Lower leg skin (tissue), 3 donors: ENCODE measurements around the gene KIAA0513.

Experiments used
- POLR2A ChIP-seq, 2 donors: fragments of 450-650 bp; IDR thresholded peaks; one replicate each; pipeline ENCODE4 v1.6.1; 2016 to 2017; ENCODE audit warnings: antibody characterized with exemption in 2 of 2, mild to moderate bottlenecking in 1 of 2, moderate library complexity in 1 of 2
- TF ChIP-seq, protein P1 (sequence below), 3 donors: fragments of 450-650 bp; IDR thresholded peaks; one replicate each; pipeline ENCODE4 v1.5.1; 2016; ENCODE audit warnings: antibody characterized with exemption in 3 of 3, mild to moderate bottlenecking in 3 of 3, moderate library complexity in 2 of 3

DNA sequence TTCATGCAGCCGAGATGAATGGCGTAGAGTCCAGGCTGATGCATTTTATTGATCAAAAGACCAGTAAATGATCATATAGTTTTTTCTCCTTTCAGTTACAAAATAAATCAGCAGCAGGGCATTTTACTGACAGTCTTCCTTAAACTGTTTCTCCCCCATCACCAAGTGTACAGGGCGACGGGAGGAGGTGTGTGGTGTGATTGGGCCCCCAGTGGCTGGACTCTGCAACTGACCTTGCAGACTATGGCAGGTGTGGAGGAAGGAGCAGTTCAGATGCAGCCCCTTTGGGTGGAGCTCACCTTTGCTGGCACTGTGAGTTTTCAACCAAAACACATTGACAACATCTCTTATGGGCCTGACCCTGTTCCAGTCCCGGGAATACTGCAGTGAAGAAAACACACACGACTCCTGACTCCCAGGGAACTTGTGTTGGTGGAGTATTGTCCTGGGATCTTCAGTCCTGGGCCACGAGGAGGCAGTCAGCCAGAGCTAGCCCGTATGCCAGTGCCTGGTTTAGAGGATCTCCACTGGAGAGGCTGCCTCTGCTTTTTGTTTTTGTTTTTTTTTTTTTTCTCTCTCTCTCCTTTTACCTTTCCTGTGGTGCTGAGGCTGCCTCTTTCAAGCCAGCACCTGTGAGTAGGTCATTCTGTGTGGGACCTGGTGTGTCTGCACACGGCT is 29.8 kb downstream of the KIAA0513 start:
- TF ChIP-seq, protein P1, sequence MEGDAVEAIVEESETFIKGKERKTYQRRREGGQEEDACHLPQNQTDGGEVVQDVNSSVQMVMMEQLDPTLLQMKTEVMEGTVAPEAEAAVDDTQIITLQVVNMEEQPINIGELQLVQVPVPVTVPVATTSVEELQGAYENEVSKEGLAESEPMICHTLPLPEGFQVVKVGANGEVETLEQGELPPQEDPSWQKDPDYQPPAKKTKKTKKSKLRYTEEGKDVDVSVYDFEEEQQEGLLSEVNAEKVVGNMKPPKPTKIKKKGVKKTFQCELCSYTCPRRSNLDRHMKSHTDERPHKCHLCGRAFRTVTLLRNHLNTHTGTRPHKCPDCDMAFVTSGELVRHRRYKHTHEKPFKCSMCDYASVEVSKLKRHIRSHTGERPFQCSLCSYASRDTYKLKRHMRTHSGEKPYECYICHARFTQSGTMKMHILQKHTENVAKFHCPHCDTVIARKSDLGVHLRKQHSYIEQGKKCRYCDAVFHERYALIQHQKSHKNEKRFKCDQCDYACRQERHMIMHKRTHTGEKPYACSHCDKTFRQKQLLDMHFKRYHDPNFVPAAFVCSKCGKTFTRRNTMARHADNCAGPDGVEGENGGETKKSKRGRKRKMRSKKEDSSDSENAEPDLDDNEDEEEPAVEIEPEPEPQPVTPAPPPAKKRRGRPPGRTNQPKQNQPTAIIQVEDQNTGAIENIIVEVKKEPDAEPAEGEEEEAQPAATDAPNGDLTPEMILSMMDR (IDR thresholded peaks at IDR 0.05) = no peak
- no peak for TF ChIP-seq POLR2A (IDR thresholded peaks at IDR 0.05)
